NOMO-1 treated with dmso at 0.1 percent for 144 hours (cell line): ENCODE results near the gene HS6ST3.

Experiments used
- DNase-seq: peaks from one replicate; lab custom pipeline; 2025; ENCODE audit not compliant: unreplicated experiment; lab: John Stamatoyannopoulos, UW

HS6ST3 gene

DNA sequence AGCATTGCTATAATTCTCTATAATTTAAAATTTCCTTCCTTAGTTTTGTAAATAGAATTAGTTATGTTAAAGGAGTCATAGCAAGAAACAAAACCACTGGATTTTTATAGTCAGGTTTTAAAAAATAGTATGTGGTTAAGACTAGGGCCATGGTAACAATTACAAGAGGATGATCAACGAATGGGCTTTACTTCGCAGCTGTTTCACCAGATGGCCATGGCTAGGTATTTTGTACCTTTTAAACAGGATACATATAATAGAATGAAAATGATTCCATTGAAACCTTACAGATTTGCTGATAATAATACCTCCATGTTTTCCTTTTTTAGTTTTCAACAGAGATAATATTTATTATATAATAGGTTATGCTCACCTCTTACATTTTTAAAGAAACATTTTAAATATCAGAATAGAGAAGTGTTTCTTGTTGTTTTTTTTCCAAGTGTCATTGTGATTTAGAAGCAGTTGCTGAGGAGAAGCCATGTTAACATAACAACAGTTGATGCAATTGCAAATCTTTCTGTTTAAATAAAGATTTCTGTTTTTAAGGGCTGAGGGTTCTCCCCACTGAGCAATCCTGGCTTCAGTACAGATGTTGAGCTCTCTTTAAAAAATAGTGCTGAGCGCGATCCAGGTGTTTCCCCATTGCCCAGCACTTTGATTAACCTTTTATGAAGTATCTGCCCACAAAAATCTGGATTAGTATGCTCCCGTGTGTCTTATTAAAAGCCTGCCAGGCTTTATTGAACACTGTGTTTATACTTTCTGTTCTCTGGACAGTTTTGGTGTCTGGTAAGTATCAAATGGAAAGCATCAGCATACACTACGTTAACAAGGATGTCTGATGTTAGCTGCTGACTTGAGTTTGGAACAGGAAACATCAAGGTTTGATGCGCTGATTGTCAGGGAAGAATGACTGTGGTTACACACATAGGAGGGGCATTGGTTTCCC lies 205.3 kb downstream of the HS6ST3 start:
- DNase-seq = no peak

DNA sequence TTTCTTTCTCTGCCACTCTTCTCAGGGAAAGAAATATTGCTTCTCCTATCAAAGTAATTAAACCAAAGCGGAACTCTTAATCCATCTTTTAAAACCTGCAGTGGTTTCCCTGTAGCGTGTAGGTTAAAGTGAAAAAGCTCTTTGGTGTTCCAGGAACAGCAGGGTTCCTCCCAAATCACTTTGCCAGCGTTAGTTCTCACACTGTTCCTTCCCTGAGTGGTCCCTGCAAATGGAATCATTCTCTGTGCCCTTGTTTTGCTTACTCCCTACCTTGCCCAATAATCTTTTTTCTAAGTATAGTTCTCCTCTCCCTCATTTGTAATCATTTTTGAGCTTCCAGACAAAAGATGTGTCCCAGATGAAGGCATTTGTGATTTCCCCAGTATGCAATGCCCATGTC lies 207.5 kb downstream of the HS6ST3 start:
- DNase-seq = no peak

DNA sequence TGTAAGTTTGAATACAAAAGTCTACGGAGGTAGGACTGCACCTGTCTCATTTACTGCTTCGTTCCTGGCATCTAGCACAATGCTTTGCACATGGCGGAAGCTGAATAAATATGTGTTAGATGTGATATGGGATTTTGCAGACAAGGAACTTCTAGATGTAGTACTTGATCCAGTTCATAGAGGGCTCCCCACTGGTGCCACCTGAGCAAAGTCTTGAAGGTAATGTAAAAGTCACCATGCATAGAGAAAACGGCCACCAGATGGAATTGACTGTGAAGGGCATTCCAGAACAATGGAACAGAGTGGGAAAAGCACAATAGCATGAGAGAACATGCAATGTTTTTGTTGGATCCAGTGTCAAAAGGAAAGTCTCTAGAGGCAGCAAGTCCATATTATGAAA lies 209.3 kb downstream of the HS6ST3 start:
- no peak for DNase-seq

DNA sequence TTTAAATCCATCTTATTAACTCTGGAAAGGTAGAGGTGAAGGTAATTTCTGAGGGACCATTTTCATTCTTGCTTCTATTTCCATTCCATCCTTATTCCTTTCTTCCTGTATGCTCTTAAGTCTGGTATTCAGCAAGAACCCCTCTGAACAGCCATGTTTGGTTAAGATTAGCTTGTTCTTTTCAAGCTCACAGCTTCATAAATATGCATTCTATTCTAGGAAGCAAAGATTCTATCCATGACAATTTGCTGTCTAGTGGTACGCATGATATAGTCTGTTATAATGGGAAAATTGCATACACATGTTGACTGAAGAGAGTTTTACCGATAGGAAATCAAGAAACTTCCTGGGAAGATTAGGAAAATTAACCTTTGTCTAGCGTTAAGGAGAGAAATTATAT lies 218.7 kb downstream of the HS6ST3 start:
- no peak for DNase-seq

DNA sequence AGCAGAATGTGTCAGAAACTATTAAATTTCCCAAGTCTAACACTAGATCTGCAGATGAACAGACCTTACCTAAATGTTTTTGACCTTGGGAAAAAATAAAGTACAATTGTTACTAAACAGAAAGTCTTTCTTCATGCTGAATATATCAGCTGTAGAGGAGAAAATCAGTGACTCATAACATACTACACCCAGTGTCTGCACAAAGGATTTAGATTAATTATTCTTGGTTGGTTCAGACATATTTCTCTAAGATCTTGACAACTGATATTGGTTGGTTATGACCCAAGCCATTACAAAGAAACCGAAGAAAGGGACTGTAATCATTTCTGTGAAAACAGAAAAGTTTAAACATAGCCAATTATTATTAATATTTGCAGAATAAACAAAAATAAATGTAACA lies 225.1 kb downstream of the HS6ST3 start:
- DNase-seq = no peak

DNA sequence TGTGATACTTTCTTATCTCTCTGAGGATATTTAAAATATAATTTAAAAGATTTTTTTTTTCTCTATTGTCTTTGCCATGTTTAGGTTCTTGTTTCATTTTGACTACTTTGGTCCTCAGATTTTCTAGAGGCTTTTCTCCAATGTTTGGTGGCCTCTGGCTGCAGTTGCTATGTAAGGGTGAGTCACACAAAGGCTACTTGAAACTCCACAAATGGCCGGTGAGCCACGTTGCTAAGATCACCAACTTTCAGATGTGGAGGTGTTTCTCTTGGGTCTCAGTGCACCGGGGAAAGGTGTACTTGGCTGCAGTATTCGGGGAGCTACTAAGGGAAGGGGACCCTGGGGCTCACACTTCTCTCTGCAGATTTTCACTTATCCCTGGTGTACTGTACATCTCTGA lies 248.1 kb downstream of the HS6ST3 start:
- DNase-seq = no peak

DNA sequence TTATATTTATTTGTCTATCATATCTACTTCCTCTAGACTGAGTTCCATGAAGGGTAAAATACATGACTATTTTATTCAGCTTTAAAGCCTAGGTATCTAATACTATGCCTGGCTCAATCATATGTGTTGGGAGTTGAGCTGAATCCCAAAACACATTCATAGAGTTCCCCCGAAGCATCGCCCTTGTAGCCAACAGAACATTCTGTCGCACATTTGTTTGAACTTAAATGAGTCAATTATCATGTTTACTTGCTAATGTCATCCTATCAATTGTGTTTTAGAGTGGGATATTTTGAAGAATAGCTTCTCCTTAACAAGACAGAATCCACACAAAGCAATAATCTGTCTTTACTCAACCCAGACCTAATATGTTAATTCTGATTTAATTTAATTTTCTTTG lies 252.4 kb downstream of the HS6ST3 start:
- no peak for DNase-seq

DNA sequence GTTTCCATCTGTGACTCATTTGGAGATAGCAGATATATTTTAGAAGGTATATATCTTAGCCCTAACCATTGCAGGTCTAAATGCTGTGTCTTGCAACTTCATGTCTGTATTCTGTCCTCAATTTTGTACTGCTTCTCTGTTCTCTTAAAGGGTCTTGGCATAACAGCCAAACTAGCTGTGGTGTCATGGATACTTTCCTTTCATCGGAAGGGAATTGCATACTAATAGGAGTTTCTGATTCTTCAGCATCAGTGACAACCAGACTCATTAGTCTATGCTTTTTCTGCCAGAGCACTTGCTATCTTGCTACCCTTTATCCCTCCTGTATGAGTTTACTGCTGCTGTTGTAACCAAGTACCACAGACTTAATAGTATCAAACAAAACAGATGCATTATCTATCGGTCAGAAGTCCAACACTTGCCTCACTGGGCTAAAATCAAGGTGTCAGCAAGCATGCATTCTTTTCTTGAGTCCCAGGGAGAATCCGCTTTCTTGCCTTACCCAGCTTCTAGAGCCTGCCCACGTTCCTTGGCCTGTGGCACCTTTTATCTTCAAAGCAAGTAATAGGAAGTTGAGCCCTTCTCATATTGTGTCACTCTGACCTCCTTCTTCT lies 253.1 kb downstream of the HS6ST3 start:
- DNase-seq = no peak

DNA sequence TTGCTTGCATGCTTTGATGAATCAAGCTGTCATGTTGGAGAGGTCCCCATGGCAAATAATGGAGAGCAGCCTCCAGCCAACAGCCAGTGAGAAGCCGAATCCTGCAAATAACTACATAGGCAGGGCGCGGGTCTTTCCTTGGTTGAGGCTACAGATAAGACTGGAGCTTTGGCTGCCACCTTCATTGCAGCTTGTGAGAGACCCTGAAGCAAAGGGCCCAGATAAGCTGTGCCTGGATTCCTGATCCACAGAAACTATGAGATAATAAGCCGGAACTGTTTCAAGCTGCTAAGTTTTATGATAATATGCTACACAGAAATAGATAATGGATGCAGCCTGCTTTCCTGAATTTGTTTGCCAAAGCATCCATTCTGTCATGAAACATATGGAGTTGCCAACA lies 257.0 kb downstream of the HS6ST3 start:
- no peak for DNase-seq

DNA sequence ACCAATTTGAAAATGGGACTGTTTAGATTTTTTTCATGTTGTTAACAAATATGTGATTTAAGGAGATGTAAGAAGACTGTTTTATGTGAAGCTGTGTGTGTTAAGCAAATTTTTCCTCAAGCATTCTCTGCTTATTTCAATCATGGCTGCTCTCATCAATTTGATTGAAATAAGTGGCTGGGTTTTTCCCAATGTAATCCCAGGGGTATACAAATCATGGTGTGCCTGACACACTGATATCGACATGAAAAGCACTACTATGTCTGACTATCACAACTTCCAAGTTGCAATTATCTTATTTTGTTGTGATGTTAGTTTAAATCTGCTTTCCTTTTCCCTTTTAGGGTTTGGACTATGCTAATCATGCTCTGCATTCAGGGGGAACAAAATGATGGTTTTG lies 283.7 kb downstream of the HS6ST3 start:
- DNase-seq = no peak

DNA sequence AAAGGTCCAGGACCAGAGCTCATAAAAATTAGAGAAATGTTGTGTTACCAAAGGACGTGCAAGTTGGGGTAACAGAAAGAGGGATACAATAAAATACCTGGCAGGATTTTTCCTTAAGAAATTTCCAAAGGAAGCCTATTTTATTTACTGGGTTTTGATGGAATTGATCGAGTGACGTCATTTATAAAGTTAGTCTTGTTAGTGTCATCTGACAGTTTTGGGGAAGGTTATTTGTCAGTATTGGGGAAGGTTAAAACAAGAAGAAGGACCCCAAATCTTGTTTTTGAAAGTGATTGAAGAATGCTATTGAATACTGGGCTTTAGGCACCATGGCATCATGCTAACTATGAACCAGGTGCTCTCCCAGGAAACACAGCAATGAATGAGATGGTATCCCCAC lies 287.9 kb downstream of the HS6ST3 start:
- DNase-seq = no peak

DNA sequence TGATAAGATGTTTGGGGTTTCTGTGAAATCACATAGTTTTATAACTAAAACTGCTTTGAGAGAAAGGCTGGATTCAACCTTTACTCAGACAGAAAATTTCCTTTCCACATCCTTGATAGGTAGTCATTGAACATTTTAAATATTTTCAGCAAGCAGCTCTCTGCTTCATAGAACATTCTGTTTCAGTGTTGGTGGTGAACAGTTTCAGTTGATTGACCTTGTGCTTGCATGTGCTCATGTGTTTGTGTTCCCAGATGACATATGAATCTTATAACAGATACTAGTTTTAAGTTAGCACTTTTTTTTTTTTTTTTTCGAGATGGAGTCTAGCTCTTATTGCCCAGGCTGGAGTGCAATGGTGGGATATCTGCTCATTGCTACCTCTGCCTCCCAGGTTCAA lies 290.1 kb downstream of the HS6ST3 start:
- DNase-seq = no peak

DNA sequence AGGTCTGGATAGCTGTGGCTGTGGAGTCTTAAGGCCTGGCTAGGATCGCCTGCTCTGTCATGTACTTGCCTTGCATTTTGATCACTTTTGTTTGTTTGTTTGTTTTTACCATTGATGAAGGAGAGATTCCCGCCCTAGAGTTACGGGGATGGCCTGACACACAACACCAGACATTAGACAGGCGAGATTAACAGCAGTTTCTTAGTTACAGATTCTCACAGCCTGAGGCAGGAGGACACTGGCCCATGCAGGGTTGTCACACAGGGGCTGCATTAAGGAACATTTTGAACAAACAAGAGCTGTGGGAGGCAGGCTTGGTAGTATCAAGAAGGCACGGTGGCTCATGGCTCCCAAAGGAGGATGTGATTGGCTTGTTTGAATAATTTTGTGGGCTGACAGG lies 291.8 kb downstream of the HS6ST3 start:
- DNase-seq = no peak

DNA sequence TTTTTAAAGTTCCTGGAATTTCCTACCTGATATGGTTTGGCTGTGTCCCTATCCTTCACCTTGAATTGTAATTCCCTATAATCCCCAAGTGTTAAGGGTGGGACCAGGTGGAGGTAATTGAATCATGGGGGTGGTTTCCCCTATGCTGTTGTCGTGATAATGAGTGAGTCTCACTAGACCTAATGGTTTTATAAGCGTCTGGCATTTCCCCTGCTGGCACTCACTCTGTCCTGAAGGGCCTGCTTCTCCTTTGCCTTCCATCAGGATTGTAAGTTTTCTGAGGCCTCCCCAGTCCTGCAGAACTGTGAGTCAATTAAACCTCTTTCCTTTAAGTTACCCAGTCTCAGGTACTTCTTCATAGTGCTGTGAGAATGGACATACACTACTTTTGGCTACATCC lies 298.7 kb downstream of the HS6ST3 start:
- no peak for DNase-seq

DNA sequence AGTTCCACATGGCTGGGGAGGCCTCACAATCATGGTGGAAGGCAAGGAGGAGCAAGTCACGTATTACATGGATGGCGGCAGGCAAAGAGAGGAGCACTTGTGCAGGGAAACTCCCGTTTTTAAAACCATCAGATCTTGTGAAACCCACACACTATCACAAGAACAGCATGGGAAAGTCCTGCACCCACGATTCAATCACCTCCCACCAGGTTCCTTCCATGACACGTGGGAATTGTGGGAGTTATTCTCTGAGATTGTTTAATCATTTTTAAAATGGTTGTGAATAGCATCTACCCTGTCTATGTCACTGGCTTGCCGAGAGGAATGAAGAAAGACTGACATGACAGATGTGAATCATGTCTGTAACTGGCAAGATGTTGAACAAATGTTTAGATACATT lies 301.7 kb downstream of the HS6ST3 start:
- DNase-seq = no peak

DNA sequence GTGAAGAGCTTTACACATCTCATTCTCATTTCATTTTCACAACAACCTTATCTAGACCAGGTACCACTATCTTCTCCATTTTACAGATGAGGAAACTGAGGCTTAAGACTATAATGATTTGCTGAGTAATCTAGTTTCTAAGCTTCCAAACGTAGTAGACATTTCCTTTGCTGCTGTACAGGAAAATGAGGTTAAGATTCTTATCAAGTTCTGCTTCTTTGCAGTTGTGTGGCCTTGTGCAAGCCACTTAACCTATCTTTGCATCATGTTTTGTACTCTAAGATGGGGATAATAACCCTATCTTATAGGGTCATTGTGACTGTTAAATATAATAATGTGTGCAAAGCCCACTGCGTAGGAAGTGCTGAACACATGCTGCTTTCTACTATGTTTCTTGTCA lies 307.9 kb downstream of the HS6ST3 start:
- DNase-seq = no peak

DNA sequence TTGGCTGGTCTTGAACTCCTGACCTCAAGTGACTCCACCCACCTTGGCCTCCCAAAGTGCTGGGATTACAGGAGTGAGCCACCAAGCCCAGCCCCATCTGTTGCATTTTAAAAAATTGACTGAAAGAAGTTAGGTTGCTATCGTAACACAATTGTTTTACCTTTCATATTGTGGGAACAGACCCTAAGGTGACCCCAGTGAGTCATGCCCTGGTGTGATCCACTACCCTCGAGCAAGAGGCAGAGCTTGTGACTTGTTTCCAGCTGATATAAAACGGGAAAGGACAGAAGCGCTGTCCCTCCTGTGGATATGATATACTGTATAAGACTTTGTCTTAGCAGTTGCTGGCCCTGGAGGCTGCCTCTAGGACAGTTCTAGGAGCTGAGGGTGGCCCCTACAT lies 308.6 kb downstream of the HS6ST3 start:
- no peak for DNase-seq

DNA sequence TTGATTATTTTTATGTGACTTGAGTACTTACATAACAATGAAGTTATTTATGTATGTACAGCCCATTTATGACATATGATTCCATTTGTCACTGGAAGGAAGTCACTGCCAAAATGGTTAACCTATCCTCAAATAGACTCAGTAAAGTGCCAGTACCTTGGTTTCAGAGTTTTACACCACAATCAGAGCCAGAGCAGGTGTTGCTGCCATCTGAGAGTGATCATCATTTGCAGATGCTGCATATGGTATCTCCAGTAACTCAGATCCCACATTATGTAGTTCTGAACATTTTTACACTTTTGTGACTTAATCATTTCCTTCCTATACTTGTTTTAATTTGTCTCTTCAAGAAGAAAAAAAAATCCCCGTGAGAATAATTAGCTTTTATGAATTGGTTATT lies 313.3 kb downstream of the HS6ST3 start:
- DNase-seq = no peak

DNA sequence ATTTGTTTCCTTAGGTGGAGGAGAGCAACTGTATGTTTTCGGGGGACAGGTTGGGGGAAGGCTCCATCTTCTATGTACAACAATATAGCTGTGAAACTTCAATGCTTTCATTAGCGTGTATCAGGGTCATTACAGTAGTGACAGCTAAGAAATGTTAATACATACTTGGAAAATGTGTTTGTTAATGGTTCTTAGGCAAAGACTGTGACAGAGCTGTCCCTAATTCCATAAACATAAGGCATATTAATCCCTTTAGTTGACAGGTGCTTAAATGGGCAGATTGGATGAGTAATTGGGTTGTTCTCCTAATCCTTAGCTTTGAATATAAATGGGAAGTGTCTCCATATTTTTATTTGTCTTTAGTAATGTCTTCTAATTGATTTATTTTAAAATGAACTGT lies 313.7 kb downstream of the HS6ST3 start:
- DNase-seq = no peak

DNA sequence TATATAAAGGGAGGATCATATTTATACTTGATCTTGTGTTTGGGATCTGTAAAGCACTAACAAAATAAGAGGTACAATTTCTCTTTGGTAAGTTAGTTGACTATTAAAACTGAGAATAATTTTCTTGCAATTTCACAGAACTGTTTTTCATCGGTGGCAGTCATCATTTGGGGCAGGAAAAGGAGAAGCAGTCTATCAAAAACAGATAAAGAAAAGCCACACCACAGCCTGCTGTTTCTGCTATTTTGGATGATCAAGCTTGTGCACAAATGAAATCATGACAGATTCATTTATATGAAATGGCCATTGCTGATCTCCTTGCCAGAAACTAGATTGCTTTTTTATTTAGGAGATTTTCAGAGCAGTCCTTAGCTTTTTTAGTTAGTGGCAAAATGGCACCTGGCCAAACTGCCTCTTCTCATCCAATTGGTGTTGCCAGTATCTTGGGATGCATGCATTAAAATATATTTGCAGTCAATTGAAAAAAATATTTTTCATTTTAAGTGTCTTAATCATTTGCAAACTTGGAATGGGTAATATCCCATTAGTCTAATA lies 326.0 kb downstream of the HS6ST3 start:
- no peak for DNase-seq

DNA sequence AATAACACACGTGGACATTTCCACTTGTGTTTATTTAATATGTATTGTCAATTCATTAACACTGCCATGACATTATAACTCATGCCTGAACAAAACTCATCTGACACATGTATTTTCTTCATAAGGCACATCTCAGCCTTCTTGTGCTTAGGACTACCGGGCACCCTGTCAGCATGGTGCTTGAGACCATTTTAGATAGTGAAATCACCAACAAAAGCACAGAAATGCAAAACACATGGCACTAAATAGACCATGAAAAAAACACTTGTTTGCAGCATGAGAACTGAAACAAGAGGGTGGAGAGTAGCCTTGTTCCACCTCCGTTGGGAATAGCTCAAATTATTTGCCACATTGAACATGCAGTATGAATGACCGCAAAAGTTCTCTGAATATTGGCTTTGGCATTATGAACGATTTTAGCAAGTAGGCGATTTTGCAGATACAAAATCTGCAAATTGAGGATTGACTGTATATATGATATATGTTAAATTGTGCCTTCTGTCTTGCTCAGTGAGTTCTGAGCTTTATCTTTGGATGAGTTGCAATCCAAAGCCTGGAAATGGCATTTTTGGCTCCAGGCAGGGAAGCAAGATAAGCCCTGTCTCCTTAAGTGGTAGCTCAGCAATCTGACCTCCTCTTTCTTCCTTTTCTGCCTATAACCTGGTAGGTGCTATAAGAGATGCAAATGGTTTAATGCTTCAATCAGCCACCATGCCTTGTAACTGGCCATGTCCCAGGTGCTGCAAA lies 328.2 kb downstream of the HS6ST3 start:
- no peak for DNase-seq

DNA sequence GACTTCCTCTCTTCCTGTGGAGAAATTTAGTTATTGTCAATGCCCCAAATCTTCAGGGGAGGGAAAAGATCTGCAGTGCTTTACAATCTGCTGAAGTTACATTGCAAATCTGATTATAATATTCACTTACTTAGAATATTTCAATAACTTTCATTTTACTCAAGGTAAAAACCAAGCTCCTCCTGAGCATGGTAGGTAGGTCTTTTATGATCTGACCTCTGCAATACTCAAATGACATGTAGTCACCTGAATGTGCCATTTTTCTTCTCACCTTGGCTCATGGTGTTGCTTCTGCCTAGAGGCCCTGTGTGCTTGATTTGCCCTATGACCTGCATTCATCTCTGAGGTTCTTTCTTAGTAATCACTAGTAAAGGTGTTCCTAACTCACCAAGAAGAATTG lies 331.4 kb downstream of the HS6ST3 start:
- DNase-seq = no peak
